ENCODE measurements around the gene ZNF519.

The ZNF519 gene

GRCh38 chr18:14092625-14093306 is 39.5 kb downstream of the ZNF519 start:
- no peak for DNase-seq

DNA sequence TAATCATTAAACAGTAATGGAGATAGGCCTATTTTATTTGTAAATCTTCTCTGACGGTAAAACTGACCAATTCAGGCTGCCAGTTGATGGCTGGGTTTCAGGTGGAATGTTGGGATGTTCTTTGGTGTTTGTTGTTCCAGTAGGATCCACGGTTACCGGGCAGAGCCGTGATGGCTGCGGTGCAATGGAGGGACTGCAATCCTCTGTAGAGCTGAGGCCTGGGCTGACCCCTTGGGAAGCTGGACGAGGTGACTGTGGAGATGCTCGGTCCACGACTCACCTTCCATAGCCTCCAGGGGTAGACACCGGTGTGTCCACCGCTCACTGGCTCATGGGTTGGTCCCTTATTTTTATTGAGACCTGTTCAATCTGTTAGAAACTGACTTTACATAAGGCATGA is 42.5 kb downstream of the ZNF519 start:
- no peak for DNase-seq

GRCh38 chr18:14089191-14089590 is 43.0 kb downstream of the ZNF519 start:
- no peak for DNase-seq

DNA sequence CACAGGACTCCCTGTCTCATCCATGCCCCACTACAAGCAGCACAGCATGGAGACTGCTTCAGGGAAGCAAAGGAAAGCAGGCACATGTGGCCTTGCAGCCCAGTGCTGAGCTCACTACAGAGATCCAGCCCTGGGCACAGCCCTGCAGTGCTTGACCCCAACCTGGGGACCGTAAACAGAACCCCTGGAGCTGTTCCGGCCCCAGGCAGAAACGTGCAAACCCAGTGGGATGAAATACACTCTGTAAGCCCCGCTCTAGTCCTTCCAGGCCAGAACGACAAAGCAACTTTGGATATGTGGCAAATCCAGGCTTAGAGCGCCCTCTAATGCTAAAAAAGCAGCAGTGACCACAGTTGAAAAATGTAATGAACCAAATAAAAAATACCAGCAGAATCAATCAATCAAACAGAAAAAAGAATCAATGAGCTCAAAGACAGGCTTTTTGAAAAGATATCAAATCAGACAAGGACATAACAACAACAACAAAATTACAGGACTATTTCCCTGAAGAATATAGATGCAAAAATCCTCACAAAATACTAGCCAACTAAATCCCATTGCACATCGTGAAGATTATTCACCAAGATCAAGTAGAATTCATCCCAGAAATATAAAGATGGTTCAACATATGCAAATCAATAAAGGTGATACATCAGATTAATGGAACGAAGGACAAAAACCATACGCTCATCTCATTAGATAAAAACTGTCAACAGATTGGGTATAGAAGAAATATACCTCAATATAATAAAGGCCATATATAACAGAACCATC is 45.6 kb downstream of the ZNF519 start:
- peak; percentile 82 for DNase-seq

- no peak for DNase-seq
Measured at GRCh38 chr18:14085770-14086457, 46.3 kb downstream of the ZNF519 start.

GRCh38 chr18:14075196-14075595 is 57.0 kb downstream of the ZNF519 start:
- DNase-seq: no peak

DNA sequence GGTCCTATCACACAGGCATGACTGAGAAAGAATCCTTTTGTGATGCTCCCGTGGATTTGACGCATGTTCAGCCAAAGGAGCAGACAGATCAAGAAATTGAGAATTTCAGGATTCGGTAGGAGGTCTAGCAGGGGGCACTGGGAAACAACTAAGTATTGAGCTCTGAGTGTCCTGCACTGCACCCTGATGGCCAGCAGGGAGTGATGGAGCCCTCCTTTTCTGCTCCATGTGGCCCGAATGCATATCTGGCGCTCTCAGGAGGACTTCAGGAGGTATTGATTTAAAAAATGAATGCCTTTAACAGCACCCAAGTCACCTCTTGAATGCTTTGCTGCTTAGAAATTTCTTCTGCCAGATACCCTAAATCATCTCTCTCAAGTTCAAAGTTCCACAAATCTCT is 58.0 kb downstream of the ZNF519 start:
- no peak for DNase-seq

GRCh38 chr18:14053661-14054060 is 78.6 kb downstream of the ZNF519 start:
- no peak for DNase-seq
